Measurements from ENCODE around the gene SETMAR. TPM values are rescaled to one million over a fixed set of nuclear protein-coding genes. Genes with fewer than 3 reads are reported as not detected.

Gene SETMAR
- total and polyA plus RNA-seq, 3 experiments from 2014 or later, result 12.0 to 18.6 (median 18.4) TPM

DNA sequence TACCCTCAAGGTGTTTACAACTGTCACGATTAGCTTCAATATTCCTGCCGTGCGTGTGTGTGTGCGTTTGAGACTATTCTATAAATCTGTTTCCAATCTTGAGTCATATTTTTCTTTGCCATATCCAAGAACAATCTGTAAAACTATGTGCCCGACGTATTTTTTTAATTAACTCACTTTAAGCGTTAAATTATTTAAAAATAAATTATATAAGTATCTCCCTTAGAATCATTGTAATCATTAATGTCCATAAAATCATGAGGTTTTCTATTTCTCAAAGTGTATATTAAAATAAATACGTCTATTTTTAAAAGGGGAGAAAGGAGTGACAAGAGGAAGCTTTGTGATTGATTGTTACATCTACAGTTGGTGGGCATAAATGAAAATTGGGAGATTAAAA is 2.9 kb downstream of the SETMAR start:
- H3K4me1 Mint-ChIP-seq, result peaks cover 17 to 46% (median 27%) of the 10 kb centered on the region in 3 donors
- peak overlapping the region in 1 of 7 donors; percentile 63 for H3K4me3 Mint-ChIP-seq
- no peaks in the 10 kb centered on the region for H3K27me3 ChIP-seq (ENCODE audit: insufficient read depth, low read length, poor library complexity, severe bottlenecking)
- H3K4me3 ChIP-seq (ENCODE audit: low read length), result no peak overlapping the region
- ChIA-PET POLR2A (no interaction called here), CTCF (interaction anchor here (0.8 to 1.3 kb wide), 2 partner anchors 35 to 1127 kb away, joined by 3 read pairs; partner anchors contain the start of gene CRBN)
- no peaks in the 10 kb centered on the region for H3K36me3 ChIP-seq (ENCODE audit: insufficient read depth, low read length)
- H3K4me1 ChIP-seq (ENCODE audit: insufficient read depth, low read length), result peaks cover 7% of the 10 kb centered on the region
- no peaks in the 10 kb centered on the region for H3K9me3 Mint-ChIP-seq
- no peak overlapping the region for H3K27ac Mint-ChIP-seq
- no peak overlapping the region for H3K27ac ChIP-seq (ENCODE audit: low read depth, low read length)
- DNase-seq, result no peak
- H3K36me3 Mint-ChIP-seq, result peaks cover 0 to 19% (median 4%) of the 10 kb centered on the region in 3 donors
- H3K9me3 ChIP-seq (ENCODE audit: low read length), result no peaks in the 10 kb centered on the region
- H3K27me3 Mint-ChIP-seq, result peaks cover 0 to 2% of the 10 kb centered on the region in 2 donors

DNA sequence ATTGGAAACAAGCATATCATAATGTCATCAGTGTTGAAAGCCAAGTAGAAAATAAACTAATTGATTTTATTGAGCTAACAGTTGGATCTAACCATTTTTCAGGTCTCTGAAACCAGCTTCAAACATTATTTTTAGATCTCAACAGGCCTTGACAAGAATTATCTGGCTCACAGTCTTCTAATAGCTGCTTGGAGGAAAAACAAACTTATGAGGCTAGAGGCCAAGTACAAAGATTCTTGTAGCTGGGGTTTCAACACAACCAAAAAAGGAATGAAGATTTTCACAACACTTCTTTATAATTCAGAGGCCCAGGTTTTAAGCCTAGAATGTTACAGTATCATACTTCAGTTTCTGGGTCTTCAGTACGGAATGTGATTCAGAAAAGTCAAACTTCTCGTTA is 3.7 kb downstream of the SETMAR start:
- peaks cover 7% of the 10 kb centered on the region for H3K4me1 ChIP-seq (ENCODE audit: insufficient read depth, low read length)
- no peak for DNase-seq
- H3K4me3 ChIP-seq (ENCODE audit: low read length), result no peak overlapping the region
- Mint-ChIP-seq H3K4me1 (peaks cover 18 to 52% (median 34%) of the 10 kb centered on the region in 3 donors), H3K36me3 (peaks cover 0 to 23% (median 3%) of the 10 kb centered on the region in 3 donors), H3K27ac (no peak overlapping the region), H3K9me3 (no peaks in the 10 kb centered on the region), H3K4me3 (no peak overlapping the region), H3K27me3 (no peaks in the 10 kb centered on the region)
- no peak overlapping the region for H3K27ac ChIP-seq (ENCODE audit: low read depth, low read length)
- no peaks in the 10 kb centered on the region for H3K9me3 ChIP-seq (ENCODE audit: low read length)
- POLR2A ChIA-PET, result no interaction called here
- CTCF ChIA-PET, result interaction anchor here (0.8 to 1.3 kb wide), 2 partner anchors 34 to 1127 kb away, joined by 3 read pairs; partner anchors contain the start of gene CRBN
- no peaks in the 10 kb centered on the region for H3K36me3 ChIP-seq (ENCODE audit: insufficient read depth, low read length)
- no peaks in the 10 kb centered on the region for H3K27me3 ChIP-seq (ENCODE audit: insufficient read depth, low read length, poor library complexity, severe bottlenecking)

DNA sequence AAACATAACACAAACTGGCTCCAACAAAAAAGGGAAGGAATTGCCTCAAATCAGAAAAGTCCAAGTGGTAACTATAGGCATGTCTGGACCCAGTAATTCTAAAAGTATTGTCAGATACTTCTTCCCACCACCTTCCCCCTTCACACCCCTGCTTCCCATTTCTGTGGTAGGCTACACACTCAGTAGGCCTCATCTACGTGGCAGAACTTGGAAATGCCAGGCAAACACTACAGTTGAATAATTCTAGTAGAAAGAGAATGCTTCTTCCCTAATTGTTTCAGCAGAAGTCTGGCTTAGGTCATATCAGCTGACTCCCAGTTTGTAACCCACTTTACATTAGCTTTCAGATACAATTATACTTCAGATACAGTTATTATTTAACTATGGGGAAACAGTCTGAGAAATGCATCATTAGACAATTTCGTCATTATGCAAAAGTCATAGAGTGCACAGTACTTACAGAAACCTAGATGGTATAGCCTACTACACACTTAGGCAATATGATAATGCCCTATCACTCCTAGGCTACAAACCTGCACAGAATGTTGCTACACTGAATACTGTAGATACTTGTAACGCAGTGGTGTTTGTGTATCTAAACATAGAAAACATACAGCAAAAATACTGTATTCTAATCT is 6.4 kb downstream of the SETMAR start:
- H3K27me3 ChIP-seq (ENCODE audit: insufficient read depth, low read length, poor library complexity, severe bottlenecking), result no peaks in the 10 kb centered on the region
- Mint-ChIP-seq H3K4me1 (peaks cover 8 to 30% (median 26%) of the 10 kb centered on the region in 3 donors), H3K9me3 (no peaks in the 10 kb centered on the region), H3K27me3 (no peaks in the 10 kb centered on the region), H3K4me3 (no peak overlapping the region), H3K36me3 (peaks cover 0 to 32% (median 8%) of the 10 kb centered on the region in 3 donors), H3K27ac (no peak overlapping the region)
- H3K36me3 ChIP-seq (ENCODE audit: insufficient read depth, low read length), result no peaks in the 10 kb centered on the region
- ChIA-PET POLR2A (no interaction called here), CTCF (no interaction called here)
- no peak overlapping the region for H3K27ac ChIP-seq (ENCODE audit: low read depth, low read length)
- no peaks in the 10 kb centered on the region for H3K9me3 ChIP-seq (ENCODE audit: low read length)
- DNase-seq, result no peak
- peaks cover 1% of the 10 kb centered on the region for H3K4me1 ChIP-seq (ENCODE audit: insufficient read depth, low read length)
- no peak overlapping the region for H3K4me3 ChIP-seq (ENCODE audit: low read length)

DNA sequence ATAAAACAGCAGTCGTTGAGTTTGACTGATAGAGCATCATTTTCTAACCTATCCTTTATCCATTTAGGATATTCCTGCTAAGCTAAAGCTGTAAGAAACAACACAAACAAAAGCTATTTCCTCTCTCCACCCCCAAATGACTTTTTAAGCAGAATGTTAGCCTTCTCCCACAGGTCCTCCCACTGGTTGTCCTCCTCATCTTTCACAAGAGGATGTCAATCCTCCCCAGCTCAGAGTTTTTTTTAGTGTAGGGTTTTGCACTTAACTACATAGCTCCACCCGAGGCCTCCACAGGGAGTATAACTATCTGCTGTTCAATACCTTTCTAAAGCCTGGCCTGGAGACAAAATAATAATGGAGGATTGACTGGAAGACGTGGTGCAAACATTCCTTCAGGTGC is 7.8 kb downstream of the SETMAR start:
- H3K36me3 Mint-ChIP-seq, result peaks cover 4 to 39% (median 11%) of the 10 kb centered on the region in 3 donors
- H3K4me3 ChIP-seq (ENCODE audit: low read length), result no peak overlapping the region
- H3K9me3 ChIP-seq (ENCODE audit: low read length), result no peaks in the 10 kb centered on the region
- H3K27me3 ChIP-seq (ENCODE audit: insufficient read depth, low read length, poor library complexity, severe bottlenecking), result no peaks in the 10 kb centered on the region
- CTCF ChIA-PET, result interaction anchor here (1.5 kb wide), 1 partner anchor 40 kb away, joined by 4 read pairs; no protein-coding TSS in a partner anchor
- no peak overlapping the region for H3K27ac Mint-ChIP-seq
- no peak for DNase-seq
- H3K9me3 Mint-ChIP-seq, result no peaks in the 10 kb centered on the region
- no peaks in the 10 kb centered on the region for H3K36me3 ChIP-seq (ENCODE audit: insufficient read depth, low read length)
- H3K27ac ChIP-seq (ENCODE audit: low read depth, low read length), result no peak overlapping the region
- H3K4me1 Mint-ChIP-seq, result peaks cover 5 to 18% (median 15%) of the 10 kb centered on the region in 3 donors
- no peak overlapping the region for H3K4me3 Mint-ChIP-seq
- no peaks in the 10 kb centered on the region for H3K27me3 Mint-ChIP-seq
- H3K4me1 ChIP-seq (ENCODE audit: insufficient read depth, low read length), result no peaks in the 10 kb centered on the region
- POLR2A ChIA-PET, result no interaction called here

DNA sequence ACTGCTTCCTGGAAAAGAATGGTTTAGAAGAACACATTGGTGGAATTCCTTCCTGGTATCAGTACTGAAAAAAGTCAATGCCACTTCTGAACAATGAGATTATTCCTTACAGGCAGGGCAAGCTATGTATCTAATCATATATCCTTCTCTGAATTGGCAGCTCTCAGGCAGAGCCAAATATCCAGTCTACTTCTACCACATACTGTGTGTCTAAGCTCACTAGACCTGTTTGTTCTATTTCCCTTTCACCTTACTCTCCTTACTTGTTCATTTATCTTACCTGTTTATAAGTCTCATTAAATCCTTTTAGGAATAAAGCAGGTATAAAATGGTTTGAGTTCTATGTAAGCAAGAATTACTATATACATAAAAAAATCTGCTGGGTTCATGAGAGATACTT is 8.3 kb downstream of the SETMAR start:
- H3K4me3 ChIP-seq (ENCODE audit: low read length), result no peak overlapping the region
- POLR2A ChIA-PET, result no interaction called here
- H3K4me1 ChIP-seq (ENCODE audit: insufficient read depth, low read length), result no peaks in the 10 kb centered on the region
- Mint-ChIP-seq H3K9me3 (no peaks in the 10 kb centered on the region), H3K27me3 (no peaks in the 10 kb centered on the region), H3K4me3 (no peak overlapping the region), H3K4me1 (peaks cover 5 to 15% (median 10%) of the 10 kb centered on the region in 3 donors), H3K27ac (no peak overlapping the region), H3K36me3 (peaks cover 8 to 44% (median 14%) of the 10 kb centered on the region in 3 donors)
- H3K9me3 ChIP-seq (ENCODE audit: low read length), result no peaks in the 10 kb centered on the region
- CTCF ChIA-PET, result interaction anchor here (1.5 kb wide), 1 partner anchor 39 kb away, joined by 4 read pairs; no protein-coding TSS in a partner anchor
- H3K27me3 ChIP-seq (ENCODE audit: insufficient read depth, low read length, poor library complexity, severe bottlenecking), result no peaks in the 10 kb centered on the region
- DNase-seq, result no peak
- H3K27ac ChIP-seq (ENCODE audit: low read depth, low read length), result no peak overlapping the region
- H3K36me3 ChIP-seq (ENCODE audit: insufficient read depth, low read length), result no peaks in the 10 kb centered on the region

DNA sequence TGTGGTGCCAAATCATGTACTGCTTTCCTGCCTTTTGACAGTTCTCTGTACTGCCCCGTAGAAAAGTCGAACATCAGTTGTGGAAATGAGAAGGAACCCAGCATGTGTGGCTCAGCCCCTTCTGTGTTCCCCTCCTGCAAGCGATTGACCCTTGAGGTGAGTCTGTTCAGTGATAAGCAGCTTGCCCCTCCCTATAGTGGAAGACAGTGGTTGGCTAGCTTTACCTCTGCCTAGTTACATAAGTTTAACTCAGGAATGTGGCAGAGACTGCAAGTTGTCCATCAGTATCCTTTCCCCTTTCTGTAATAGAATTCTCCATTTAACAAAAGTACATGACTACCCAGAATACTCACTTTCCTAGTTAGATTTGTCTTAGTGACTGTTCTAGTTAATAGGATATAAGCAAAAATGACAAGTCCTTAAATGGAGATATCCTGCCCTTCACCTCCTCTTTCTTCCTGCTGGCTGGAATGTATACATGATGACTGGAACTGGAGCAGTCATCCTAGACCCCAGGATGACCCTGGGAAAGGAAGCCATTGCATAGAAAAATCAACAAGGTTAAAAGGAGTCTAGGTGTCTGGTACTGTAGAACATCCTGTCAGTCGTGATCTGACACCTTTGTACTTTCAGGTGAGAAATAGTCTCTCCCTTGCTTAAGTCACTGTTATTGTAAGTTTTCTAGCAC is 10.6 kb downstream of the SETMAR start:
- no peak overlapping the region for H3K27ac ChIP-seq (ENCODE audit: low read depth, low read length)

DNA sequence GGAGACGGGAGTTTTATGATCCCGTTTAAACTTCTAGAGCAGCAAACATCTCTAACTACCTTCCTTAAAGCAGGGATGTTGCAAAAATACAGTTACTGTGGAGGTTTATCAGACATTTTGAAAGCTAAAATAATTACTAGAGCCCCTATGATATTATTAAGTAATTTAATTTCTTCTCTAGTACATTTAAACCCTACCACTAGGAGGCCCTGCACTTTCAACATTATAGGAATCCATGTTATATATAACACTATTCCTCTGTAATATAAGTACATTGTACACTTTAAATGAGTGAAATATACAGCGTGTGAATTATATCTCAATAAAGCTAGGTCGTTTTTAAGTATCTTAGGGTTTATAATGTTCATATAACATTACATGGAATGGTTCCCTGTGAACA is 11.5 kb downstream of the SETMAR start:
- Histone ChIP-seq H3K27ac (ENCODE audit: low read depth, low read length) (no peak overlapping the region), H3K36me3 (ENCODE audit: insufficient read depth, low read length) (no peaks in the 10 kb centered on the region), H3K27me3 (ENCODE audit: insufficient read depth, low read length, poor library complexity, severe bottlenecking) (no peaks in the 10 kb centered on the region), H3K4me1 (ENCODE audit: insufficient read depth, low read length) (no peaks in the 10 kb centered on the region), H3K9me3 (ENCODE audit: low read length) (no peaks in the 10 kb centered on the region), H3K4me3 (ENCODE audit: low read length) (no peak overlapping the region)
- Mint-ChIP-seq H3K9me3 (no peaks in the 10 kb centered on the region), H3K36me3 (peaks cover 8 to 40% (median 17%) of the 10 kb centered on the region in 3 donors), H3K4me1 (peaks cover 4 to 10% (median 9%) of the 10 kb centered on the region in 3 donors), H3K4me3 (no peak overlapping the region), H3K27ac (no peak overlapping the region), H3K27me3 (no peaks in the 10 kb centered on the region)
- no peak for DNase-seq
- ChIA-PET CTCF (no interaction called here), POLR2A (no interaction called here)

More for the DNA sequence above, 10.6 kb downstream of the SETMAR start:
- H3K4me1 Mint-ChIP-seq, result peaks cover 4 to 10% (median 9%) of the 10 kb centered on the region in 3 donors
- H3K4me3 Mint-ChIP-seq, result no peak overlapping the region
- H3K4me3 ChIP-seq (ENCODE audit: low read length), result no peak overlapping the region
- H3K4me1 ChIP-seq (ENCODE audit: insufficient read depth, low read length), result no peaks in the 10 kb centered on the region
- peaks cover 8 to 41% (median 14%) of the 10 kb centered on the region in 3 donors for H3K36me3 Mint-ChIP-seq
- H3K27ac Mint-ChIP-seq, result no peak overlapping the region
- ChIA-PET CTCF (no interaction called here), POLR2A (no interaction called here)
- no peaks in the 10 kb centered on the region for H3K9me3 Mint-ChIP-seq
- no peak for DNase-seq
- H3K27me3 ChIP-seq (ENCODE audit: insufficient read depth, low read length, poor library complexity, severe bottlenecking), result no peaks in the 10 kb centered on the region
- H3K9me3 ChIP-seq (ENCODE audit: low read length), result no peaks in the 10 kb centered on the region
- no peaks in the 10 kb centered on the region for H3K27me3 Mint-ChIP-seq
- no peaks in the 10 kb centered on the region for H3K36me3 ChIP-seq (ENCODE audit: insufficient read depth, low read length)

DNA sequence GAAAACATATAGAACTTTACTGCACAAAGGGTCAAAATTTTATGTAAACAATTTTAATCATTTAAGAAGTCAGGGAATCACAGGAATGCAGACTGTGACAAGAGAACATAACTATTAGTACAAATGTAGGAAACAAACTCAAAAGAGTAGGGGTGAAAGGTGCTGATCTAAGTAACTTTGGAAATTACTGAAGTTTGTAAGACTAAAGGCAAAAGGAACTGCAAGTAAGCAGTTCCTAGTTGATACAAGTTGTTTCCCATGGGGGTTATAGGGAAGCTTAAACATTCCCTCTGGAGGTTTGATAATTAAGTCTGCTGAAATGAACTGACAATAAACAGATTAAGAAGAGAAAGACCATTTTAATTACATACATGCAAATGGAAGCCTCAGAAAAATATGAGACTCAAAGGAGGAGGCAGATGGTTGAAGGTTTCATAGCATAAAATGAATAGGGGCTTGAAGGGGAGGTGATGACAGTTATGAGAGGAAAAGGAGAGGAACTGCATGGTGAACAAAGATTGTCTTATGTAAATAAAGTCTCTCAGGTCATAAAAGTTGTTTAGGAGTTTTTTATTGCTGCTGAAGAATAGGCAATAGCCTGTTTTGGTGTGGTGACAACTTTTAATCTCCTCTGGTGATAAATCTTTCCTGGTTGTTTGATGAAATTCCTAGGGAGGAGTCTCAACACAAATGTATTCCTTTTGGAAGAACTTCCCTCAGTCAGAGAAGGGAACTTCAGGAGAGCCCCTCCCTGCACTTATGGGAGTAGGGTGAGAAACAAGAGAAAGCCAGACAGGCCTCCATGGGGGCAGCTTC is 17.1 kb downstream of the SETMAR start:
- H3K4me1 Mint-ChIP-seq, result no peaks in the 10 kb centered on the region
- no peaks in the 10 kb centered on the region for H3K27me3 Mint-ChIP-seq
- no peaks in the 10 kb centered on the region for H3K36me3 ChIP-seq (ENCODE audit: insufficient read depth, low read length)
- peak overlapping the region in 1 of 8 donors; percentile 12 for H3K27ac Mint-ChIP-seq
- no peak for DNase-seq
- CTCF ChIA-PET, result no interaction called here
- H3K9me3 ChIP-seq (ENCODE audit: low read length), result no peaks in the 10 kb centered on the region
- no peak overlapping the region for H3K27ac ChIP-seq (ENCODE audit: low read depth, low read length)
- H3K27me3 ChIP-seq (ENCODE audit: insufficient read depth, low read length, poor library complexity, severe bottlenecking), result no peaks in the 10 kb centered on the region
- H3K36me3 Mint-ChIP-seq, result peaks cover 4 to 12% (median 6%) of the 10 kb centered on the region in 3 donors
- POLR2A ChIA-PET, result no interaction called here
- no peaks in the 10 kb centered on the region for H3K4me1 ChIP-seq (ENCODE audit: insufficient read depth, low read length)
- no peak overlapping the region for H3K4me3 ChIP-seq (ENCODE audit: low read length)
- H3K4me3 Mint-ChIP-seq, result no peak overlapping the region
- no peaks in the 10 kb centered on the region for H3K9me3 Mint-ChIP-seq

Measured in CD8-positive, alpha-beta memory T cell (primary cell).